C4-2B (cell line): ENCODE results near the gene ASB9.

Source experiments
- ZFX ChIP-seq: fragments of 450-650 bp; IDR thresholded peaks from 2 replicates; pipeline ENCODE4 v1.6.1; 2017
- TF ChIP-seq, protein P1 (sequence below): fragments of 450-650 bp; conservative IDR thresholded peaks from 2 replicates; pipeline ENCODE4 v1.5.1; 2017; ENCODE audit warnings: mild to moderate bottlenecking

DNA sequence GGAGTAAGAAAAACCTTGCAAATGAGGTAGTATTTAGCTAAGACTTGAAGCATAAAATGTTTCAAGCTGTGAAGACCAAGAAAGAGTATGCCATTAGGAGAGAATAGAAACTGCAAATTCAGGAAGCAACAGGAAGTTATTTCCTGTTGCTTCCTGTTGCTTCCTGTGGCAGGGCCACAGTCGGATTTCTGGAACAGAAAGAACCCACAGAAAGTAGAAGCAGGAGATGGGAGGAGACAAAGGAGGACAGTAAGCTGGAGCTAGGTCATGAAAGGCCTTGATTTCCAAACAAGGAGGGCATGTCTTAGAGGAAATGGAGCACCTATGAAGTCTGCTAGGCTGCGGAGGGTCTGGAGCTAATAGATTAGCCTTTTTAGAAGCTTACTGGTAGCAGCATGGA lies 28.3 kb upstream of the ASB9 start:
- TF ChIP-seq, protein P1, sequence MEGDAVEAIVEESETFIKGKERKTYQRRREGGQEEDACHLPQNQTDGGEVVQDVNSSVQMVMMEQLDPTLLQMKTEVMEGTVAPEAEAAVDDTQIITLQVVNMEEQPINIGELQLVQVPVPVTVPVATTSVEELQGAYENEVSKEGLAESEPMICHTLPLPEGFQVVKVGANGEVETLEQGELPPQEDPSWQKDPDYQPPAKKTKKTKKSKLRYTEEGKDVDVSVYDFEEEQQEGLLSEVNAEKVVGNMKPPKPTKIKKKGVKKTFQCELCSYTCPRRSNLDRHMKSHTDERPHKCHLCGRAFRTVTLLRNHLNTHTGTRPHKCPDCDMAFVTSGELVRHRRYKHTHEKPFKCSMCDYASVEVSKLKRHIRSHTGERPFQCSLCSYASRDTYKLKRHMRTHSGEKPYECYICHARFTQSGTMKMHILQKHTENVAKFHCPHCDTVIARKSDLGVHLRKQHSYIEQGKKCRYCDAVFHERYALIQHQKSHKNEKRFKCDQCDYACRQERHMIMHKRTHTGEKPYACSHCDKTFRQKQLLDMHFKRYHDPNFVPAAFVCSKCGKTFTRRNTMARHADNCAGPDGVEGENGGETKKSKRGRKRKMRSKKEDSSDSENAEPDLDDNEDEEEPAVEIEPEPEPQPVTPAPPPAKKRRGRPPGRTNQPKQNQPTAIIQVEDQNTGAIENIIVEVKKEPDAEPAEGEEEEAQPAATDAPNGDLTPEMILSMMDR = no peak
- no peak for TF ChIP-seq ZFX
